GM18868 (cell line): ENCODE data around the gene ZIM2.
"Not testable (repeated sequence)": the region's sequence is repeated elsewhere in the genome, so short reads cannot be mapped to it uniquely, and the experiment has no call there.

Experiments
- ATAC-seq: cut with Tn5 transposase; IDR thresholded peaks from one replicate; pipeline ENCODE4 v1.9.1; 2021; ENCODE audit warnings: mild to moderate bottlenecking, moderate library complexity; ENCODE audit not compliant: unreplicated experiment

ZIM2 gene

GRCh38 chr19:56840451-56841192 is at the start of gene ZIM2, which contains the start of gene PEG3:
ZIM2 (minus strand) TSS chr19:56840726; CDS start chr19:56824277, 16,449 bp downstream.
PEG3 (minus strand) TSS chr19:56840726; CDS start chr19:56824655, 16,071 bp downstream.
- ATAC-seq = no peak

- ATAC-seq = no peak
Observed at GRCh38 chr19:56885173-56885985, 44.9 kb upstream of the ZIM2 start.

- no peak for ATAC-seq
Observed at GRCh38 chr19:56884441-56884840, 43.9 kb upstream of the ZIM2 start.

- no peak for ATAC-seq
Observed at GRCh38 chr19:56880592-56881190, 40.2 kb upstream of the ZIM2 start.

GRCh38 chr19:56877069-56877715 is 36.7 kb upstream of the ZIM2 start:
- no peak for ATAC-seq

- ATAC-seq = no peak
Observed at GRCh38 chr19:56875717-56876116, 35.2 kb upstream of the ZIM2 start.

- ATAC-seq = no peak
Observed at GRCh38 chr19:56874530-56874929, 34.0 kb upstream of the ZIM2 start.

GRCh38 chr19:56873493-56873892 is 33.0 kb upstream of the ZIM2 start:
- ATAC-seq = no peak

- no peak for ATAC-seq
Observed at GRCh38 chr19:56869886-56870285, 29.4 kb upstream of the ZIM2 start.

GRCh38 chr19:56868446-56868845 is 27.9 kb upstream of the ZIM2 start:
- no peak for ATAC-seq

- no peak for ATAC-seq
Observed at GRCh38 chr19:56866538-56866937, 26.0 kb upstream of the ZIM2 start.

GRCh38 chr19:56864443-56865125 is 24.1 kb upstream of the ZIM2 start:
- ATAC-seq = no peak

GRCh38 chr19:56862741-56863140 is 22.2 kb upstream of the ZIM2 start:
- no peak for ATAC-seq

- not testable (repeated sequence) for ATAC-seq
Observed at GRCh38 chr19:56860409-56860808, 19.9 kb upstream of the ZIM2 start.

GRCh38 chr19:56858026-56858425 is 17.5 kb upstream of the ZIM2 start:
- no peak for ATAC-seq

GRCh38 chr19:56856822-56857221 is 16.3 kb upstream of the ZIM2 start:
- ATAC-seq = no peak

- not testable (repeated sequence) for ATAC-seq
Observed at GRCh38 chr19:56852361-56852760, 11.8 kb upstream of the ZIM2 start.

- ATAC-seq = no peak
Observed at GRCh38 chr19:56848166-56848565, 7.6 kb upstream of the ZIM2 start.

GRCh38 chr19:56842412-56842811 is 1.9 kb upstream of the ZIM2 start:
- no peak for ATAC-seq

GRCh38 chr19:56841193-56841543 is 642 bp upstream of the ZIM2 start:
- no peak for ATAC-seq
